Fibroblast of lung (primary cell): Measurements from ENCODE around the gene ALDH3A1. TPM values are rescaled to one million over a fixed set of nuclear protein-coding genes. Genes with fewer than 3 reads are reported as not detected.

ENCODE experiments used
- DNase-seq, 2 donors: peaks; one replicate each; pipeline versions ENCODE4 v3.0.0 to v3.0.0-alpha.2; 2010; ENCODE audit warnings: low read depth in 2 of 2
- H2AFZ ChIP-seq: 2 replicates; pipeline ENCODE4 v1.5.1; 2012; ENCODE audit warnings: low read length, control low read depth, inconsistent platforms
- H3K27ac ChIP-seq: 2 replicates; pipeline ENCODE4 v1.5.1; 2011; ENCODE audit warnings: low read length, control low read depth; ENCODE audit not compliant: insufficient read depth
- H3K27me3 ChIP-seq: 2 replicates; pipeline ENCODE4 v1.5.1; 2011; ENCODE audit warnings: mild to moderate bottlenecking, low read length; ENCODE audit not compliant: control insufficient read depth, insufficient read depth
- H3K36me3 ChIP-seq: 2 replicates; pipeline ENCODE4 v1.5.1; 2011; ENCODE audit warnings: low read length; ENCODE audit not compliant: control insufficient read depth, insufficient read depth
- H3K4me1 ChIP-seq: 2 replicates; pipeline ENCODE4 v1.5.1; 2011; ENCODE audit warnings: low read length; ENCODE audit not compliant: control insufficient read depth, insufficient read depth; ENCODE audit errors: extremely low read depth
- H3K4me2 ChIP-seq: 2 replicates; pipeline ENCODE4 v1.5.1; 2011; ENCODE audit warnings: low read length, control low read depth; ENCODE audit not compliant: insufficient read depth; ENCODE audit errors: extremely low read depth
- H3K4me3 ChIP-seq, 4 experiments: fragments of 200-600 bp in 1 of 4; sonication (generic) in 1 of 4; replicated peaks in 1 of 4; 2 replicates each; pipeline ENCODE4 v1.5.1; 2011 to 2016; ENCODE audit warnings: low read length in 4 of 4, low read depth in 3 of 4, mild to moderate bottlenecking in 3 of 4, control low read depth in 2 of 4, inconsistent platforms in 1 of 4, mixed read lengths in 1 of 4; ENCODE audit not compliant: insufficient read depth in 1 of 4; ENCODE audit errors: control extremely low read depth in 1 of 4
- H3K79me2 ChIP-seq: 2 replicates; pipeline ENCODE4 v1.5.1; 2012; ENCODE audit warnings: mild to moderate bottlenecking, low read length, inconsistent platforms; ENCODE audit not compliant: control insufficient read depth, insufficient read depth
- H3K9ac ChIP-seq: 2 replicates; pipeline ENCODE4 v1.5.1; 2011; ENCODE audit warnings: mild to moderate bottlenecking, low read length, control low read depth; ENCODE audit not compliant: insufficient read depth
- H3K9me3 ChIP-seq: 2 replicates; pipeline ENCODE4 v1.5.1; 2012; ENCODE audit warnings: low read depth, low read length; ENCODE audit not compliant: control insufficient read depth, insufficient read depth
- H4K20me1 ChIP-seq: 2 replicates; pipeline ENCODE4 v1.5.1; 2011; ENCODE audit warnings: low read length; ENCODE audit not compliant: control insufficient read depth, insufficient read depth; ENCODE audit errors: extremely low read depth
- CTCF ChIP-seq, 2 donors: IDR thresholded peaks in 1 of 2; conservative IDR thresholded peaks in 1 of 2; 1 replicate in 1 of 2; 2 replicates in 1 of 2; pipeline ENCODE4 v1.5.1; 2011 to 2012; ENCODE audit warnings: low read length in 2 of 2, control low read depth in 1 of 2, inconsistent platforms in 1 of 2, low read depth in 1 of 2, mild to moderate bottlenecking in 1 of 2
- EZH2 ChIP-seq: IDR thresholded peaks from 2 replicates; pipeline ENCODE4 v1.5.1; 2012; ENCODE audit warnings: low read length, control low read depth, mild to moderate bottlenecking; ENCODE audit errors: missing control alignments
- polyA plus RNA-seq, 2 donors: library from polyadenylated mRNA; depleted of rRNA in 1 of 2; stranded (reverse) in 1 of 2; unstranded in 1 of 2; fragments of >200 nt; gene quantifications; 2 replicates each; pipeline ENCODE4 v1.2.1, GENCODE V29; 2011 to 2012; ENCODE audit warnings: missing spikeins in 1 of 2
- total RNA-seq: library from RNA; depleted of rRNA; stranded (reverse); fragments of >200 nt; gene quantifications from 2 replicates; pipeline ENCODE4 v1.2.1, GENCODE V29; 2014

Gene ALDH3A1
- total and polyA plus RNA-seq, 2 donors (not counting 1 experiment from before 2014, with no cell fraction given), result 0.17 to 1.0 TPM

GRCh38 chr17:19703106-19703827, 44.8 kb downstream of the ALDH3A1 start:
- Histone ChIP-seq H3K79me2 (no peaks in the 10 kb centered on the region), H3K4me2 (no peak overlapping the region), H3K9me3 (no peaks in the 10 kb centered on the region), H2AFZ (no peak overlapping the region), H3K36me3 (no peaks in the 10 kb centered on the region), H3K27ac (no peak overlapping the region), H4K20me1 (no peaks in the 10 kb centered on the region), H3K4me1 (no peaks in the 10 kb centered on the region), H3K27me3 (no peaks in the 10 kb centered on the region), H3K4me3 (no peak overlapping the region), H3K9ac (no peak overlapping the region)
- TF ChIP-seq EZH2 (no peak), CTCF (conservative IDR thresholded peaks at IDR 0.05 in 1 of 2, IDR thresholded peaks at IDR 0.05 in 1 of 2; ENCODE audit: low read depth in 1 of 2, low read length in 2 of 2) (no peak)
- no peak for DNase-seq

GRCh38 chr17:19702217-19702641, 45.9 kb downstream of the ALDH3A1 start:
- no peak for DNase-seq
- Histone ChIP-seq H3K4me2 (no peak overlapping the region), H3K79me2 (no peaks in the 10 kb centered on the region), H3K4me3 (no peak overlapping the region), H2AFZ (no peak overlapping the region), H3K27ac (no peak overlapping the region), H3K9ac (no peak overlapping the region), H3K9me3 (no peaks in the 10 kb centered on the region), H3K36me3 (no peaks in the 10 kb centered on the region), H3K4me1 (no peaks in the 10 kb centered on the region), H4K20me1 (no peaks in the 10 kb centered on the region), H3K27me3 (no peaks in the 10 kb centered on the region)
- no peak for TF ChIP-seq EZH2
- TF ChIP-seq CTCF (conservative IDR thresholded peaks at IDR 0.05 in 1 of 2, IDR thresholded peaks at IDR 0.05 in 1 of 2; ENCODE audit: low read depth in 1 of 2, low read length in 2 of 2), result no peak

Other genes with a start within 250 kb of the ALDH3A1 start
- 0.26 and 0.66 TPM in 2 replicates for gene SLC47A1, start 214.4 kb downstream of the ALDH3A1 start, total RNA-seq
- gene SLC47A1, start 214.4 kb downstream of the ALDH3A1 start, polyA plus RNA-seq, result 0.03 and 0.12 TPM in 2 replicates
- 30.2 and 33.1 TPM in 2 replicates for gene ALDH3A2, start 99.5 kb downstream of the ALDH3A1 start, total RNA-seq
- gene ALDH3A2, start 99.5 kb downstream of the ALDH3A1 start, polyA plus RNA-seq, result 8.5 and 14.6 TPM in 2 replicates
- not detected in 2 replicates for gene SLC47A2, start 31.7 kb downstream of the ALDH3A1 start, total RNA-seq
- not detected in 2 replicates for gene SLC47A2, start 31.7 kb downstream of the ALDH3A1 start, polyA plus RNA-seq
- gene ULK2, start 119.6 kb upstream of the ALDH3A1 start, total RNA-seq, result 46.1 and 46.5 TPM in 2 replicates
- 15.8 and 20.0 TPM in 2 replicates for gene ULK2, start 119.6 kb upstream of the ALDH3A1 start, polyA plus RNA-seq
- 23.9 and 29.2 TPM in 2 replicates for gene AKAP10, start 229.5 kb upstream of the ALDH3A1 start, total RNA-seq
- gene AKAP10, start 229.5 kb upstream of the ALDH3A1 start, polyA plus RNA-seq, result 16.9 and 19.0 TPM in 2 replicates